ENCODE measurements around the gene CAMTA1.
A peak's percentile ranks its signal among the peaks of the same experiment; 100 is the strongest.

Gene CAMTA1

DNA sequence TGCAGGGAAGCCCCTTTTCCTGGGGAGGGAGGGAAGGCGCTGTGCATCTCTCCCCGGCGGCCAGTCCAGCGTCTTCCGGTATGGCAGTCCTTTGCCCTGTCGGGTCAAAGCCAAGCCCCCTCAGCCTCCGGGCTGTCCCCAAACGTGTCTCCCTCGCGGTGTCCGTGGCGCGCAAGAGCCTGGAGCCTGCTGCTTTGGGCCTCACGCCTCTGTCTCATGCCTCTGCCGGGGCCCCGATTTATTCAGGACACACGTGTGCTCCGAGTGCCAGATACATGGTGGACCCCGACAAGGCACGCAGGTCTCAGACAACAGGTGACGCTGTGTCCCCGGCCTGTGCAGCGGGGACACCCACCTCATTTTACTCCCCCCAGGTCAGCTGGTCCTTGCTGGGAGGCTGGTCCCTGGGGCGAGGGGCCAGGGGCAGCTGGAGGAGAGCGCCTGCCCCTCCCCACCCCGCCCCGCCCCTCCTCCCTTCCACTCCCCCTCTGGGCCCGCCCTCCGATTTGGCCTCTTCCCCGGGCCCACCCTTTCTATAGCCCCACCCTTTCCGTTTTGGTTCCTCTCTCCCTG, 176.7 kb downstream of the CAMTA1 start:
- DNase-seq, result no peak

DNA sequence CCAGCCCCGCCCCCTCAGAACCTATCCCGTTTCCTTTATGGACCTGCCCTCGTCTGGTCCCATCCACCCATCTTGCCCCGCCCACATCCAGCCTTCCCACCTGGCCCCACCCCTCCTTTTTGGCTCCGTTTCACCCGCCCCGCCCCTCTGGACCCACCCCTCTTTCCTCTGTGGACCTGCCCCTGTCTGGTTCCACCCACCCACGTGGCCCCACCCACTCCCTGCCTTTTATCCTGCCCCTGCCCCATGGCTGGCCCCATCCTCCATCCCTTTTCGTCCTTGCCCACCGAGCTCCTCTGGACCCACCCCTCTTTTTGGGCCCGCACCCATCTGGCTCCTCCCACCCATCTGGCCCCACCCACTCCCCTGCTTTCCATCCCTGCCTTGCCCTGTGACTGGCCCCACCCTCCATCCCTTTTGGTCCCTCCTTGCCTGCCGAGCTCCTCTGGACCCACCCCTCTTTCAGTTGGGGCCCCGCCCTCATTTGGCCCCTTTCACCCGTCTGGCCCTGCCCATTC, 177.3 kb downstream of the CAMTA1 start:
- peak; percentile 2 to 31 for DNase-seq

DNA sequence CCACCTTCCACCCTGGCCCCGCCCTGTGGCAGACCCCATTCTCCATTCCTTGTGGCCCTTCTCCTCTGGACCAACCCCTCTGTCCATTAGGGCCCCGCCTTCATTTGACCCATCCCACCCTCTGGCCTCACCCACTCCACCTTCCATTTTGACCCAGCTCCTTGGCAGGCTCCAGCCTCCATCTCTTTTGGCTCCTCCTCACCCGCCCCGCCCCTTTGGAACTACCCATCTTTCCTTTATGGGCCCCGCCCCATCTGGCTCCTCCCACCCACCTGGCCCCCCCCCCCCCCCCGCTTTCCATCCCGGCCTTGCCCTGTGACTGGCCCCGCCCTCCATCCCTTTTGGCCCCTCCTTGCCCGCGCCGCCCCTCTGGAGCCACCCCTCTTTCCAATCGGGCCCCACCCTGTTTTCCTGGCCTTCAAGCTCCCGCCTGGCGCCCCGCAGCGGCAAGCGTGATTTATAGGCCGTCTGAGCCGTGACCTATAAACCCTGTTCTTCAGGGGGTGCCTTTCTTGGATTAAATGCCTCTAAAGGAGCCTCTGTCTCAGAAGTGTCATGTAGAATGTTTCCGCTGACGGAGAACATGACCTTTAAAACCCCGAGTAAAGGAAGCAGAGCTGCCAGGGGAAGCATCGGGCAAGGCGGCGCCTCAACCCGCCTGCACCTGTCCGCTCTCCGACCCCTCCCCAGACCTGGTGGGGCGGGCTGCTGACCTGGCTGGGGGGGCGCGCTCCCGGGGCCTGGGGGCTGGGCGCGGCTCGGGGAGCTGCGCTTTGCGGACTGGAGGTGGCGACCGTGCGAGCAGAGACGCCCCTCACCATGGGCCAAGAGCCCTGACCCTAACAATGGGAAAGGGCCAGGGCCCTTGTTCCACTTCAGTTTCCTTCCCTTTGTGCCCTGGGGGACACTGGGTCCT, 178.0 kb downstream of the CAMTA1 start:
- peak; percentile 36 to 37 for DNase-seq

GRCh38 chr1:6963912-6964307, 178.7 kb downstream of the CAMTA1 start:
- no peak for DNase-seq

GRCh38 chr1:6965083-6965934, 180.1 kb downstream of the CAMTA1 start:
- no peak for DNase-seq

DNA sequence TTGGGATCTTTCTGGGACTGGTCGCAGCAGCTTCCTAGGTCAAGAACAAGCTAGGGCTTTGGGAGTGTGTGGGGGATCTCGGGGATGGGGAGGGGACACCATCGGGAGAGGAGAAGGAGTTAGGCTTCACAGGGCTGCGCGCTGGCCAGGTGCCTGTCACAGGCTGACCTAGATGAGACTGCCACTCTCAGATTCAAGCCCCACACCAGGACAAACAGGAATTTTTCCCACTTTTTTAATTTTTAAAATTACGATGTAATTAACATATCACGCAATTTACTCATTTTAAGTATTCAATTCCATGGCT, 180.6 kb downstream of the CAMTA1 start:
- no peak for DNase-seq

GRCh38 chr1:6966326-6966725, 181.1 kb downstream of the CAMTA1 start:
- DNase-seq, result no peak

DNA sequence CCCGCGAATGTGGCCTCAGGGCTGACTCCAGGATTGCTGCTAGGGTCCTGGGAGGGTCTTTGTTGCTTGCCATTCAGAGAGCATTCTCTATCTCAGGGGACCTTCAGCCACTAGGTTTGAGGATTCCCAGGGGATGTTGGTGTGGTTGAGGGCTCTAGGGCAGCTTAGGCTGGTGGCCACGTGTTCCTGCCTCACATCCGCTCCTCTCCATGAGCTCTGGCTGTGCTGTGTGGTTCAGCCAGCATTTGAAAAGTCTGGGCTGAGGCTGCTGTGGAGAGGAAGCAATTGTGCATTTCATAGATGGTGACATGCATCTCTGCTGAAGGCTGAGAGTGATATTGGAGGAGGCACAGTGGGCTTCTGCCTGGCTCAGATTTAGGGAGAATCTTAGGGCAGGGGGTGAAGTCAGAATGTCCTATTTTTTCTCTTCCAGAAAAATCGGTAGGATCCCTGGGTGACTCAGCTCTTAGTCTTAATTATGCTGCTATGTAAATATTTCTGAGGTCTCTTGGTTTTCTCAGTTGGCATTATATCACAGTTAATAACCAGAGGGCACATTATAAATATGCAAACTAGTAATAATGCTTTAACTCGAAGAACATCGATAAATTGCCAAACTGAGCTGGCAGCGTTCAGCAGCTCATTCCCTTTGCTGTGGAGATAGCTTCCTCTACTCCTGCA, 182.3 kb downstream of the CAMTA1 start:
- no peak for DNase-seq

DNA sequence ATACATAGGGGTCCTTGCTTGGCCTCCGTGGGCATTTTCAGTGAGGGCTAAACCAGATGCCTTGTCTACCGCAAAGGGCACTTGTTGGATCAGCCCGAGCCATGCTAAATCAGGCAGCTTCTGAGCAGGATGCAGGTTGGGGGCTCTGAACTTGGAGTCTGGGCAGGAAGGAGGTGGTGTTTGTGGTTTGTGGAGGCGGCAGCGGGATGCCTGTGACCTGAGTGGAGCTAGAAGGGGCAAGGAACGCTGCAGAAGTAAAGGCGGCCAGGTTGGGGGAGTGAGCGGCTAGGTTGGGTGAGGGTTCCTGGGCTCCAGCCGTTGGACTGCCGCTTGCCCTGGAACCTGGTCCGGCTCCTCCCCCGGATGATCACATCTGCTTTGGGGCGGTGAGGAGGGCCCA, 183.9 kb downstream of the CAMTA1 start:
- no peak for DNase-seq

- DNase-seq, result no peak
These were observed 184.5 kb downstream of the CAMTA1 start for GRCh38 chr1:6969762-6970161.

DNA sequence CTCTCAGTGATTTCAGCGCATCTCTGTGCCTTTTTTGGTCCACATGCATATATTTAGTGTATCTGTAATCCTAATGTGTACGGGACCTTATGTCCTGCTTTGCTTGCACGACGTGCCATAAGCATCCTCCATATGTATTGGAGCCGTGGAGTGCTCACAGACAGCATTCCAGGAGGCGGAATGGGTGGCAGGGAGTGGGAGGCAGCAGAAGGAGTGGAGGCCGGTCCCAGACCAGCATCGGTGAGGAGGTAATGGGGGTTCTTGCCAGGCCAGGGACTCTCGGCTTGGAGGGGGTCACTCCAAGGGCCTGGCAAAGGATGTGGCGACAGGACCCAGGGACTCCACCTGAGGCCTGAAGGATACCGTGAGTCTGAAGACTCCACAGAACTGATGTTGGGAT, 185.0 kb downstream of the CAMTA1 start:
- DNase-seq, result no peak

GRCh38 chr1:6971048-6971447, 185.8 kb downstream of the CAMTA1 start:
- no peak for DNase-seq

DNA sequence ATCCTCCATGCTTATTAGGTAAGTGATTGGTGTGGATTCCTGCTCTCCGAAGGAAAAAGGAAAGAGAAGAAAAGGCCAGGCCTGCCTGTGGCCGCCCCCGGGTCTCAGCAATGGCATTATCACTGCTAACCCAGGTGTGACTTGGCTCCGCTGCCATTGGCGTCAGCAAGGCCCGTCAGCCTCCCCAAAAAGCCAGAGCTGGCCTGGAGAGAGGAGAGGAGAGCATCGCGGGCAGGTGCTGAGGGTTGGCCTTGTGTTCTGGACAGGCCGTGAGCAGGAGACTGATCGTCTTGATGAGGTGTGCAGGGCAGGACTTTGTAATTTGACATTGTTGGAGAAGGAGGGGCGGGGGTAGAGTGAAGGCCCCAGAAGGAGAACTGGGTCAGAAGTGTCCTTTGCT, 186.4 kb downstream of the CAMTA1 start:
- DNase-seq, result no peak

GRCh38 chr1:6972399-6972798, 187.1 kb downstream of the CAMTA1 start:
- no peak for DNase-seq

DNA sequence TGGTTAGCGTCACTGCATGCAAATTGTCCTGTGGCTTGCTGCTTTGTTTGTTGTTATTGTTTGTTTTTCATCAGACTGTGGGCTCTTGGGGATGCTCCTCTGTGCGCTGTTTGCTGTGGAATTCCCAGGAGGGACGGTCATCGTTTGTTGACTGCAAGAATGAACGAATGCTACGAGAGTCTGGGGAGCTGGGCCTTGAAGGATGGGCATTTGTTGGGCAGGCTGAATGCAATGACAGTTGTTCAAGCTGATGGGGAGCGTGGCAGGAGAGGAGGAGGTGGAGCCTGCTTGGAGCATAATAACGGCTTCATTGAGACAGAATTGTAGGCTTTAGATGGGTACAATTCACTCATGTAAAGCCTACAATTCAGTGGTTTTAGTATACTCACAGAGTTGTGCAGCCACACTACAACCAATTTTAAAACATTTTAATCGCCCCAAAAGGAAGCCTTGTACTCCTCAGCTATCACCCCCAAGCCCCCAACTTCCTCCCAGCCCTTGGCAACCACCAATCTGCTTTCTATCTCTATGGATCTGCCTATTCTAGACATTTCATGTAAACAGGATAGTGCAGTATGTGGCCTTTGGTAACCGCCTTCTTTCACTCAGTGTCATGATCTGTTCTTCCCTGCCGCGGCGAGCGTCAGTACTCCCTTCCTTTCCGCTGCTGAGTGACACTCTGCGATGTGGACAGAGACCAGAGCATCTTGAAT, 190.2 kb downstream of the CAMTA1 start:
- DNase-seq, result no peak

DNA sequence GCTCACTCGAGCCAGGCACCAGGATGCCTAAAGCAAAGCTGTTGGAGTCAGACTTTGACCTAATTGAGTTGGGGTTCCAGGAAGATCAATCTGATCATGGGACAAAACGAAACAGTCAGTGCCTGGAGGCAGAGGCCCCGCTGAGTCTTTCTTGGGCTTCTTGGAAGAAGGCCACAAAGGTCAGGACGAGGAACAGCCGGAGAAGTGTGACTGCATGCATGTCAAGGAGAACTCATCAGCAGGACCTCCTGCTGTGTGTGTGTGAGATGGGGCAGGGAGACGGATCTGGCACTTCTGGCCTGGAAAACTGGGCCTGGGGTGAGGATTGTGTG, 190.8 kb downstream of the CAMTA1 start:
- DNase-seq, result no peak

- no peak for DNase-seq
These were observed 193.9 kb downstream of the CAMTA1 start for GRCh38 chr1:6979003-6979613.

- DNase-seq, result no peak
These were observed 196.3 kb downstream of the CAMTA1 start for GRCh38 chr1:6981595-6981994.

- no peak for DNase-seq
These were observed 197.2 kb downstream of the CAMTA1 start for GRCh38 chr1:6982443-6982842.

GRCh38 chr1:6982860-6983259, 197.6 kb downstream of the CAMTA1 start:
- DNase-seq, result no peak

- DNase-seq, result no peak
These were observed 199.3 kb downstream of the CAMTA1 start for GRCh38 chr1:6984536-6984935.

DNA sequence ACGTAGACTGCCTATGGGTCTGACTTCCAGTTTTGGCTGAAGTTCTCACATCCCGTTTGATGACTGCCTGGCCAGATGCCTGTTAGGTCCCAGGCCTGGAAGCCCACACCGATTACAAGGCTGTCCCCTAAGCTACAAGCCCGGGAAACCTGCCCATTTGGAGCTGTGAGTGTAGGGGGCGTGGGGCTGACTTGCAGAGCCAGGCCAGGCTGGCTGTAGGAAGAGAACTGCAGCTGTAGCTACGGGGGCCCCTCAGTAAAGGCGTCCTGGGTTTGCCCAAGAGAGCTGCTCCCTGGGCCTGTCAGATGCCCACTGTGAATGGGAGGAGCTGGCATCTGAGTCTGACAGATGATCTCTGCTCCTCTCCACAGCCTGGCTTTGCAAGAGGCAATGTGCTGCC, 199.7 kb downstream of the CAMTA1 start:
- DNase-seq, result no peak
